GM23248 (cell line): ENCODE measurements around the gene PIEZO2.

Source experiments
- EZH2 ChIP-seq: fragments of 200-600 bp; sonication (generic); IDR thresholded peaks from 2 replicates; pipeline ENCODE4 v1.6.1; 2018; ENCODE audit warnings: antibody characterized with exemption, mild to moderate bottlenecking; ENCODE audit not compliant: insufficient read depth, poor library complexity, severe bottlenecking
- EZH2phosphoT487 ChIP-seq: fragments of 200-600 bp; sonication (generic); IDR thresholded peaks from 2 replicates; pipeline ENCODE4 v1.6.1; 2018; ENCODE audit warnings: antibody characterized with exemption, moderate library complexity, mild to moderate bottlenecking, low read depth; ENCODE audit not compliant: insufficient read depth

DNA sequence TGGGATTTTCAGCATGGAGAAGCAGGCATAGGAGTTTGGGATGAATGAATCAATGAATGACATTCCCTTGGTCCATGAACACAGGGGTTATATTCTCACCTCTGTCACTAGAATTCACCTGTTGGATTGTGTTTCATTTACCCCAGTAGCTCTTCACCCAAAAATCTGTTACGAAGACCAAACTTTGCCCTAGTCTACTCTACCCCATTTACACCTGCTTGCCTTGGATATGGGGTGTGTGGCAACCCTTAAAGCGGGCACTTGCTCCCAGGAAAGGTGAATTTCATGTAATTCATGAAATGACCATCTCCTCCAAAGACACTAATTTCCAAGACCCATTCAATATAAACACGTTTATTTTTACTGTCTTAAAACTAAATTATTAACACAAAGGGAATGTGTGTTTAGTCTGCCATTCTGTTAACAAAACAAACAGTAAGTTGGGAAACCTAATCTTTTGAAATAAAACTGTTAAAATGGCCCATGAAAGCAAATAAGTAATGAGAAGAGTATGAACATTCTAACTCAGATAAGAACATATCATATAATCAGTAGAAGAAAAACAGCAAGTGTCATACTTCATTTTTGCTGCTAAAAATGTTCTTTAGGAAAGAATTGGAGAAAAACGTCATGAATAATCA is 355.5 kb downstream of the PIEZO2 start:
- TF ChIP-seq EZH2: no peak
- TF ChIP-seq EZH2phosphoT487: no peak
